ENCODE measurements around the gene TPRN.

GRCh38 chr9:137147091-137147792 is 53.3 kb downstream of the TPRN start:
- TF ChIP-seq CTCF (IDR thresholded peaks at IDR 0.05; ENCODE audit: insufficient read depth, low read depth, low read length): no peak
- TF ChIP-seq EZH2 (IDR thresholded peaks at IDR 0.05; ENCODE audit: insufficient read depth, low read length): no peak
